NCI-H146 (cell line): ENCODE results near the gene WNK2.

ENCODE experiments used
- DNase-seq: peaks from one replicate; lab custom pipeline; 2025; lab: John Stamatoyannopoulos, UW

The WNK2 gene

GRCh38 chr9:93255494-93255867 lies 71.5 kb downstream of the WNK2 start:
- DNase-seq: no peak

- no peak for DNase-seq
Measured at GRCh38 chr9:93255994-93256877, 72.3 kb downstream of the WNK2 start.

GRCh38 chr9:93256878-93257807 lies 73.2 kb downstream of the WNK2 start:
- DNase-seq: no peak

- no peak for DNase-seq
Measured at GRCh38 chr9:93257808-93258331, 73.9 kb downstream of the WNK2 start.

- no peak for DNase-seq
Measured at GRCh38 chr9:93258419-93258817, 74.5 kb downstream of the WNK2 start.

GRCh38 chr9:93258818-93259489 lies 75.0 kb downstream of the WNK2 start:
- no peak for DNase-seq

GRCh38 chr9:93259490-93260262 lies 75.7 kb downstream of the WNK2 start:
- DNase-seq: no peak

- DNase-seq: no peak
Measured at GRCh38 chr9:93260263-93261066, 76.5 kb downstream of the WNK2 start.

- peak; percentile 47 for DNase-seq
Measured at GRCh38 chr9:93261281-93261680, 77.3 kb downstream of the WNK2 start.

GRCh38 chr9:93261735-93262523 lies 78.0 kb downstream of the WNK2 start:
- no peak for DNase-seq

GRCh38 chr9:93262537-93263310 lies 78.8 kb downstream of the WNK2 start:
- peak; percentile 47 for DNase-seq

- DNase-seq: no peak
Measured at GRCh38 chr9:93263334-93264229, 79.6 kb downstream of the WNK2 start.

GRCh38 chr9:93264338-93265125 lies 80.6 kb downstream of the WNK2 start:
- DNase-seq: no peak

GRCh38 chr9:93265301-93265971 lies 81.5 kb downstream of the WNK2 start:
- DNase-seq: no peak

GRCh38 chr9:93265972-93266371 lies 82.0 kb downstream of the WNK2 start:
- no peak for DNase-seq

GRCh38 chr9:93266521-93267001 lies 82.6 kb downstream of the WNK2 start:
- no peak for DNase-seq
